ENCODE measurements around the gene EEFSEC. TPM values are rescaled to one million over a fixed set of nuclear protein-coding genes. Genes with fewer than 3 reads are reported as not detected.

EEFSEC gene
- total and polyA plus RNA-seq, 8 donors = 5.9 to 9.8 (median 7.4) TPM

GRCh38 chr3:128442070-128442469 lies 288.8 kb downstream of the EEFSEC start:
- no peak for DNase-seq
- Histone ChIP-seq H3K27ac (no peak overlapping the region), H3K9me3 (no peaks in the 10 kb centered on the region), H3K4me3 (no peak overlapping the region), H3K4me1 (no peaks in the 10 kb centered on the region), H3K27me3 (no peaks in the 10 kb centered on the region), H3K36me3 (no peaks in the 10 kb centered on the region)
- WGBS, 2 donors = 85 to 86% methylated on average over 7 of the region's 7 CpGs
- TF ChIP-seq CTCF (IDR thresholded peaks at IDR 0.05) = no peak
- ATAC-seq = no peak
- intact Hi-C loops (cut with DNase I) = no loop called here
- no peak for FAIRE-seq

- FAIRE-seq (no peak), ATAC-seq (no peak), DNase-seq (no peak)
- TF ChIP-seq CTCF (IDR thresholded peaks at IDR 0.05) = no peak
- WGBS, 2 donors = 87 to 95% methylated on average over 6 of the region's 6 CpGs
- no peak overlapping the region for H3K4me3 ChIP-seq
- no peaks in the 10 kb centered on the region for H3K4me1 ChIP-seq
- H3K27me3 ChIP-seq = no peaks in the 10 kb centered on the region
- intact Hi-C loops (cut with DNase I) = no loop called here
- no peaks in the 10 kb centered on the region for H3K36me3 ChIP-seq
- no peaks in the 10 kb centered on the region for H3K9me3 ChIP-seq
- H3K27ac ChIP-seq = no peak overlapping the region
Measured at GRCh38 chr3:128442949-128443348, 289.7 kb downstream of the EEFSEC start.

GRCh38 chr3:128443771-128444170 lies 290.5 kb downstream of the EEFSEC start:
- Histone ChIP-seq H3K4me3 (no peak overlapping the region), H3K27me3 (no peaks in the 10 kb centered on the region), H3K9me3 (no peaks in the 10 kb centered on the region), H3K4me1 (no peaks in the 10 kb centered on the region), H3K27ac (no peak overlapping the region), H3K36me3 (no peaks in the 10 kb centered on the region)
- intact Hi-C loops (cut with DNase I) = no loop called here
- FAIRE-seq = no peak
- no peak for TF ChIP-seq CTCF (IDR thresholded peaks at IDR 0.05)
- 47 to 61% methylated on average over 3 of the region's 3 CpGs for WGBS, 2 donors
- ATAC-seq = no peak
- no peak for DNase-seq

GRCh38 chr3:128445357-128445756 lies 292.1 kb downstream of the EEFSEC start:
- WGBS, 2 donors = 71 to 82% methylated on average over 1 of the region's 1 CpG
- no peaks in the 10 kb centered on the region for H3K9me3 ChIP-seq
- TF ChIP-seq CTCF (IDR thresholded peaks at IDR 0.05) = no peak
- FAIRE-seq = no peak
- no peak overlapping the region for H3K4me3 ChIP-seq
- H3K36me3 ChIP-seq = no peaks in the 10 kb centered on the region
- H3K27me3 ChIP-seq = no peaks in the 10 kb centered on the region
- intact Hi-C loops (cut with DNase I) = no loop called here
- no peak for ATAC-seq
- H3K4me1 ChIP-seq = no peaks in the 10 kb centered on the region
- H3K27ac ChIP-seq = no peak overlapping the region
- no peak for DNase-seq

- FAIRE-seq (no peak), ATAC-seq (no peak), DNase-seq (no peak)
- Histone ChIP-seq H3K4me3 (no peak overlapping the region), H3K36me3 (no peaks in the 10 kb centered on the region), H3K4me1 (no peaks in the 10 kb centered on the region), H3K27me3 (no peaks in the 10 kb centered on the region), H3K27ac (no peak overlapping the region), H3K9me3 (no peaks in the 10 kb centered on the region)
- intact Hi-C loops (cut with DNase I) = no loop called here
- WGBS, 2 donors = 85 to 89% methylated on average over 1 of the region's 1 CpG
- no peak for TF ChIP-seq CTCF (IDR thresholded peaks at IDR 0.05)
Measured at GRCh38 chr3:128446821-128447220, 293.5 kb downstream of the EEFSEC start.

Measured in pancreas (tissue), 10 donors.